HepG2 (cell line): ENCODE data around the gene MTMR4. TPM values are rescaled to one million over a fixed set of nuclear protein-coding genes. Genes with fewer than 3 reads are reported as not detected.

Experiments
- AGO1 ChIP-seq: fragments of 200-400 bp; formaldehyde crosslinking; IDR thresholded peaks from 2 replicates; pipeline ENCODE4 v1.6.1; 2017; ENCODE audit warnings: mild to moderate bottlenecking, low read depth, low read length, moderate library complexity; ENCODE audit not compliant: poor library complexity, severe bottlenecking
- ARHGAP35 ChIP-seq: sonication (generic); formaldehyde crosslinking; IDR thresholded peaks from 2 replicates; pipeline ENCODE4 v1.9.0; 2022; ENCODE audit warnings: mild to moderate bottlenecking, inconsistent platforms, moderate library complexity, missing genetic modification reagents, borderline replicate concordance
- ATAD3A ChIP-seq: sonication (generic); formaldehyde crosslinking; IDR thresholded peaks from 2 replicates; pipeline ENCODE4 v1.4.0; 2020; ENCODE audit warnings: missing genetic modification reagents
- BCL6 ChIP-seq: IDR thresholded peaks from 2 replicates; pipeline ENCODE4 v1.6.1; 2016; ENCODE audit warnings: missing genetic modification reagents, missing compliant biosample characterization
- LRRFIP1 ChIP-seq: sonication (generic); formaldehyde crosslinking; conservative IDR thresholded peaks from 2 replicates; pipeline ENCODE4 v1.4.0; 2020; ENCODE audit warnings: missing genetic modification reagents
- MZF1 ChIP-seq: sonication (generic); formaldehyde crosslinking; IDR thresholded peaks from 2 replicates; pipeline ENCODE4 v1.8.1; 2023; ENCODE audit warnings: mild to moderate bottlenecking, missing genetic modification reagents, borderline replicate concordance
- TGIF2 ChIP-seq: IDR thresholded peaks from 2 replicates; pipeline ENCODE4 v1.6.1; 2016; ENCODE audit warnings: control low read depth, missing compliant biosample characterization
- TMF1 ChIP-seq: sonication (generic); formaldehyde crosslinking; IDR thresholded peaks from 2 replicates; pipeline ENCODE4 v1.8.1; 2022; ENCODE audit warnings: low read depth, missing genetic modification reagents
- ZBTB40 ChIP-seq, 2 experiments: fragments of 450-650 bp in 1 of 2; sonication (generic) in 1 of 2; formaldehyde crosslinking in 1 of 2; IDR thresholded peaks; 2 replicates each; pipeline versions ENCODE4 v1.6.1 to v1.8.0; 2016 to 2022; ENCODE audit warnings: antibody characterized with exemption in 1 of 2, mild to moderate bottlenecking in 1 of 2, missing genetic modification reagents in 1 of 2
- ZC3H4 ChIP-seq: sonication (generic); formaldehyde crosslinking; IDR thresholded peaks from 2 replicates; pipeline ENCODE4 v1.4.0; 2020; ENCODE audit warnings: missing genetic modification reagents, borderline replicate concordance
- ZNF138 ChIP-seq: sonication (generic); formaldehyde crosslinking; IDR thresholded peaks from 2 replicates; pipeline ENCODE4 v1.5.0; 2020; ENCODE audit warnings: mild to moderate bottlenecking, low read depth, missing genetic modification reagents
- ZNF354B ChIP-seq: sonication (generic); formaldehyde crosslinking; IDR thresholded peaks from 2 replicates; pipeline ENCODE4 v1.8.0; 2022; ENCODE audit warnings: mild to moderate bottlenecking, missing genetic modification reagents
- ZNF546 ChIP-seq: sonication (generic); formaldehyde crosslinking; conservative IDR thresholded peaks from 2 replicates; pipeline ENCODE4 v1.8.1; 2023; ENCODE audit warnings: mild to moderate bottlenecking, missing genetic modification reagents
- ZNF652 ChIP-seq: IDR thresholded peaks from 2 replicates; pipeline ENCODE4 v1.6.1; 2016; ENCODE audit warnings: low read depth, borderline replicate concordance
- polyA plus RNA-seq, 8 experiments: library from polyadenylated mRNA; depleted of rRNA in 3 of 8; stranded (reverse) in 7 of 8; unstranded in 1 of 8; fragments of >200 nt; fragmentation: Illumina TruSeq in 4 of 8; extraction: Trizol in 4 of 8; gene quantifications; 2 replicates each; pipeline versions ENCODE4 v1.2.1 to v1.2.3, GENCODE V29; 2011 to 2016; ENCODE audit warnings: low read depth in 4 of 8, missing spikeins in 1 of 8, mixed read lengths in 1 of 8; ENCODE audit not compliant: insufficient read depth in 1 of 8
- total RNA-seq, 5 experiments: library from RNA; depleted of rRNA; stranded (reverse); fragments of >200 nt; fragmentation: Illumina TruSeq; extraction: Trizol; gene quantifications; 2 replicates each; pipeline ENCODE4 v1.2.3, GENCODE V29; 2016; ENCODE audit warnings: low read depth in 1 of 5
- TF ChIP-seq, protein P1 (sequence below): sonication (generic); formaldehyde crosslinking; IDR thresholded peaks from 2 replicates; pipeline ENCODE4 v1.4.0; 2020; ENCODE audit warnings: missing genetic modification reagents, borderline replicate concordance

Gene MTMR4
- total and polyA plus RNA-seq, 2 of the 13 experiments (the other 11 are each of a cell fraction or from before 2014, with no cell fraction given): 62.5 to 65.1 TPM

DNA sequence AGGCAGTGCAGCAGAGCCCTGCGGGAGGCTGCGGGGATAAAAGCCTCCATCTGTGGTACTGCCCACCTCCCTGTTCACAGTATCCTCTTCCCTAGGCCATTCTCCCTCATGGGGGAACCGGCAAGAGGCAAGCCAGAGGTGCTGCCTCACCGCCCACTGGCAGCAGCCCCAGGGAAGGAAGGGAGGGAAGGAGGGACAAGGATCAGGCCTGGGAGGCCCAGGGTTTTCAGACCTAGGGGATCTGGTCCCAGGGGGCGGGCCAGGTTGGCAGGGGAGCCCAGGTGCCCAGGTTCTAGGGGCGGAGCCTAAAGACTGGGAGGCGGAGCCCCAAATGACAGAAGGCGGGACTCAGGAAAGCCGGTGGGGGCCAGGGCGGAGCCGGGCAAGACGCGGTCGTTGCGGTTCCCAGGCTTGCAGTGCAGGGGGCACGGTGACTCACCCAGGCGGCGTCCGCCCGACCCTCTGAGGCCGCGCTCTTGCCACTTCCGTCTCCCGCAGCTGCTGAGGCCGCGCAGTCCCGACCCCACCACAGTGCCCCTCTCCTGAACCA is 3.0 kb upstream of the MTMR4 start (continued):
- TF ChIP-seq ZBTB40 (IDR thresholded peaks at IDR 0.05) (no peak), ZBTB40 (CRISPR knock-in tag; IDR thresholded peaks at IDR 0.05) (peak; percentile 64), ZNF652 (CRISPR knock-in tag) (no peak), ATAD3A (CRISPR knock-in tag) (peak; percentile 20; the same call in 1 of the 2 replicates), ARHGAP35 (CRISPR knock-in tag) (0 out of 2 replicates have a peak, but pooled peaks have one; percentile 17), ZC3H4 (CRISPR knock-in tag) (peak; percentile 20; the same call in 1 of the 2 replicates), TGIF2 (peak; percentile 64), LRRFIP1 (CRISPR knock-in tag) (no peak), BCL6 (CRISPR knock-in tag) (no peak), MZF1 (CRISPR knock-in tag) (no peak), ZNF354B (no peak), ZNF546 (CRISPR knock-in tag) (no peak), ZNF138 (CRISPR knock-in tag) (0 out of 2 replicates have a peak, but pooled peaks have one; percentile 16), AGO1 (peak; percentile 34), TMF1 (CRISPR knock-in tag) (no peak)
- TF ChIP-seq, protein P1, sequence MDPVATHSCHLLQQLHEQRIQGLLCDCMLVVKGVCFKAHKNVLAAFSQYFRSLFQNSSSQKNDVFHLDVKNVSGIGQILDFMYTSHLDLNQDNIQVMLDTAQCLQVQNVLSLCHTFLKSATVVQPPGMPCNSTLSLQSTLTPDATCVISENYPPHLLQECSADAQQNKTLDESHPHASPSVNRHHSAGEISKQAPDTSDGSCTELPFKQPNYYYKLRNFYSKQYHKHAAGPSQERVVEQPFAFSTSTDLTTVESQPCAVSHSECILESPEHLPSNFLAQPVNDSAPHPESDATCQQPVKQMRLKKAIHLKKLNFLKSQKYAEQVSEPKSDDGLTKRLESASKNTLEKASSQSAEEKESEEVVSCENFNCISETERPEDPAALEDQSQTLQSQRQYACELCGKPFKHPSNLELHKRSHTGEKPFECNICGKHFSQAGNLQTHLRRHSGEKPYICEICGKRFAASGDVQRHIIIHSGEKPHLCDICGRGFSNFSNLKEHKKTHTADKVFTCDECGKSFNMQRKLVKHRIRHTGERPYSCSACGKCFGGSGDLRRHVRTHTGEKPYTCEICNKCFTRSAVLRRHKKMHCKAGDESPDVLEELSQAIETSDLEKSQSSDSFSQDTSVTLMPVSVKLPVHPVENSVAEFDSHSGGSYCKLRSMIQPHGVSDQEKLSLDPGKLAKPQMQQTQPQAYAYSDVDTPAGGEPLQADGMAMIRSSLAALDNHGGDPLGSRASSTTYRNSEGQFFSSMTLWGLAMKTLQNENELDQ (CRISPR knock-in tag): no peak
